GM23338 (cell line): Measurements from ENCODE around the gene TYW5. TPM values are rescaled to one million over a fixed set of nuclear protein-coding genes. Genes with fewer than 3 reads are reported as not detected.

Experiments
- ATAC-seq: fragments of 200-7000 bp; cut with Tn5 transposase; 3 replicates; pipeline ENCODE4 v1.9.1; 2020
- DNase-seq: peaks from one replicate; pipeline ENCODE4 v3.0.0-alpha.2; 2015; ENCODE audit warnings: low spot score
- H2AFZ ChIP-seq: fragments of 200-600 bp; sonication (generic); 2 replicates; pipeline ENCODE4 v1.8.0; 2016; ENCODE audit warnings: antibody characterized with exemption, mild to moderate bottlenecking, moderate library complexity
- H3F3A ChIP-seq: fragments of 200-600 bp; sonication (generic); replicated peaks from 2 replicates; pipeline ENCODE4 v1.8.0; 2017; ENCODE audit warnings: antibody characterized with exemption, mixed run types, low read depth
- H3K27ac ChIP-seq: fragments of 200-600 bp; sonication (generic); 2 replicates; pipeline ENCODE4 v1.6.1; 2016; ENCODE audit warnings: low read depth
- H3K27me3 ChIP-seq: fragments of 200-600 bp; sonication (generic); 2 replicates; pipeline ENCODE4 v1.8.0; 2016; ENCODE audit warnings: mild to moderate bottlenecking, mixed run types, moderate library complexity; ENCODE audit not compliant: insufficient read depth
- H3K36me3 ChIP-seq: fragments of 200-600 bp; sonication (generic); 2 replicates; pipeline ENCODE4 v1.8.0; 2016; ENCODE audit warnings: mild to moderate bottlenecking; ENCODE audit not compliant: insufficient read depth
- H3K4me1 ChIP-seq: fragments of 200-600 bp; sonication (generic); 2 replicates; pipeline ENCODE4 v1.8.0; 2016; ENCODE audit warnings: mild to moderate bottlenecking, moderate library complexity; ENCODE audit not compliant: insufficient read depth
- H3K4me2 ChIP-seq: fragments of 200-600 bp; sonication (generic); 2 replicates; pipeline ENCODE4 v1.7.1; 2017; ENCODE audit warnings: mixed run types
- H3K4me3 ChIP-seq: fragments of 200-600 bp; sonication (generic); 2 replicates; pipeline ENCODE4 v1.6.1; 2016; ENCODE audit warnings: mixed run types
- H3K79me2 ChIP-seq: fragments of 200-600 bp; sonication (generic); replicated peaks from 2 replicates; pipeline ENCODE4 v1.8.0; 2017; ENCODE audit warnings: mild to moderate bottlenecking; ENCODE audit not compliant: insufficient read depth
- H3K9me2 ChIP-seq: fragments of 200-600 bp; sonication (generic); 2 replicates; pipeline ENCODE4 v1.8.0; 2017; ENCODE audit not compliant: insufficient read depth
- H4K20me1 ChIP-seq: fragments of 200-600 bp; sonication (generic); replicated peaks from 2 replicates; pipeline ENCODE4 v1.8.0; 2017; ENCODE audit warnings: mild to moderate bottlenecking; ENCODE audit not compliant: insufficient read depth
- H3K27ac Mint-ChIP-seq: 2 replicates; pipeline ENCODE4 v1.8.0; 2020; ENCODE audit warnings: inconsistent platforms, mild to moderate bottlenecking, moderate library complexity, mixed read lengths
- H3K27me3 Mint-ChIP-seq: 3 replicates; pipeline ENCODE4 v1.8.0; 2022; ENCODE audit warnings: low read depth, mild to moderate bottlenecking, moderate library complexity, mixed read lengths, inconsistent platforms; ENCODE audit not compliant: insufficient read depth, poor library complexity
- H3K36me3 Mint-ChIP-seq: 3 replicates; pipeline ENCODE4 v1.8.0; 2021; ENCODE audit warnings: low read depth, mild to moderate bottlenecking, inconsistent platforms, moderate library complexity, mixed read lengths
- H3K4me1 Mint-ChIP-seq: 3 replicates; pipeline ENCODE4 v1.8.0; 2020; ENCODE audit warnings: mild to moderate bottlenecking, inconsistent platforms, mixed read lengths
- H3K4me3 Mint-ChIP-seq: 3 replicates; pipeline ENCODE4 v1.8.0; 2021; ENCODE audit warnings: moderate library complexity, mild to moderate bottlenecking, inconsistent platforms, mixed read lengths
- H3K9me3 Mint-ChIP-seq: 3 replicates; pipeline ENCODE4 v1.8.0; 2020; ENCODE audit warnings: moderate library complexity, mild to moderate bottlenecking, inconsistent platforms, mixed read lengths
- CREB1 ChIP-seq: fragments of 250-450 bp; sonication (Bioruptor Pico); IDR thresholded peaks from 2 replicates; pipeline ENCODE4 v1.5.0; 2020; ENCODE audit warnings: low read depth, mild to moderate bottlenecking, moderate library complexity
- CTCF ChIP-seq, 2 experiments: fragments of 200-600 bp in 1 of 2; sonication (generic) in 1 of 2; conservative IDR thresholded peaks; 2 replicates each; pipeline versions ENCODE4 v1.5.1 to v1.6.1; 2016 to 2017; ENCODE audit warnings: antibody characterized with exemption in 2 of 2, low read depth in 2 of 2, mild to moderate bottlenecking in 2 of 2, moderate library complexity in 1 of 2
- ETS1 ChIP-seq: IDR thresholded peaks from 2 replicates; pipeline ENCODE4 v1.6.1; 2016; ENCODE audit warnings: antibody characterized with exemption
- EZH2 ChIP-seq: fragments of 200-600 bp; sonication (generic); IDR thresholded peaks from one replicate; pipeline ENCODE4 v1.8.0; 2017; ENCODE audit warnings: antibody characterized with exemption, mild to moderate bottlenecking, low read depth; ENCODE audit not compliant: unreplicated experiment
- NANOG ChIP-seq: IDR thresholded peaks from 2 replicates; pipeline ENCODE4 v1.6.1; 2016; ENCODE audit warnings: antibody characterized with exemption, borderline replicate concordance
- REST ChIP-seq: IDR thresholded peaks from one replicate; pipeline ENCODE4 v1.6.1; 2018; ENCODE audit warnings: antibody characterized with exemption; ENCODE audit not compliant: unreplicated experiment
- STAT1 ChIP-seq: IDR thresholded peaks from one replicate; pipeline ENCODE4 v1.6.1; 2016; ENCODE audit warnings: antibody characterized with exemption; ENCODE audit not compliant: unreplicated experiment
- ZNF331 ChIP-seq: fragments of 250-450 bp; sonication (Bioruptor Pico); IDR thresholded peaks from 2 replicates; pipeline ENCODE4 v1.5.0; 2020; ENCODE audit warnings: low read depth, mild to moderate bottlenecking, moderate library complexity
- ZNF462 ChIP-seq: fragments of 250-450 bp; sonication (Bioruptor Pico); IDR thresholded peaks from 2 replicates; pipeline ENCODE4 v1.5.0; 2020; ENCODE audit warnings: mild to moderate bottlenecking, moderate library complexity
- polyA plus RNA-seq: library from polyadenylated mRNA; unstranded; fragments of >200 nt; fragmentation: Nextera tagmentation; extraction: Ambion mirVana; gene quantifications from 2 replicates; pipeline ENCODE4 v1.2.1, GENCODE V29; 2016
- total RNA-seq: library from RNA; depleted of rRNA; stranded (reverse); fragments of >200 nt; shearing (Covaris generic); gene quantifications from 2 replicates; pipeline ENCODE4 v1.2.3, GENCODE V29; 2014

TYW5 gene
- total and polyA plus RNA-seq, 2 experiments from 2014 or later: 12.4 to 19.6 TPM

- Histone ChIP-seq H3K4me3 (no peak overlapping the region), H3K27me3 (no peaks in the 10 kb centered on the region), H3F3A (peaks cover 8% of the 10 kb centered on the region; the same call in 1 of the 2 replicates), H3K36me3 (no peaks in the 10 kb centered on the region), H3K9me2 (peaks cover 4% of the 10 kb centered on the region; the same call in 1 of the 2 replicates), H4K20me1 (no peaks in the 10 kb centered on the region), H3K4me1 (peaks cover 36% of the 10 kb centered on the region), H2AFZ (no peak overlapping the region), H3K4me2 (no peak overlapping the region), H3K27ac (peak overlapping the region; percentile 76), H3K79me2 (no peaks in the 10 kb centered on the region)
- Mint-ChIP-seq H3K4me1 (peaks cover 31% of the 10 kb centered on the region), H3K9me3 (no peaks in the 10 kb centered on the region; the same call in 2 of the 3 replicates), H3K36me3 (no peaks in the 10 kb centered on the region), H3K27me3 (peaks cover 2% of the 10 kb centered on the region), H3K27ac (no peak overlapping the region), H3K4me3 (no peak overlapping the region)
- DNase-seq (no peak), ATAC-seq (no peak)
- no peak for TF ChIP-seq STAT1
- TF ChIP-seq REST: no peak
- TF ChIP-seq CTCF (conservative IDR thresholded peaks at IDR 0.05; ENCODE audit: low read depth in 2 of 2): no peak
- no peak for TF ChIP-seq ZNF462 (CRISPR knock-in tag)
- no peak for TF ChIP-seq CREB1 (CRISPR knock-in tag)
- no peak for TF ChIP-seq ZNF331
- TF ChIP-seq EZH2: no peak
- TF ChIP-seq NANOG: no peak
- TF ChIP-seq ETS1: no peak
Observed at GRCh38 chr2:199984755-199985154, 29.5 kb upstream of the TYW5 start.
